Measurements from ENCODE around the gene RAB11A.

DNA sequence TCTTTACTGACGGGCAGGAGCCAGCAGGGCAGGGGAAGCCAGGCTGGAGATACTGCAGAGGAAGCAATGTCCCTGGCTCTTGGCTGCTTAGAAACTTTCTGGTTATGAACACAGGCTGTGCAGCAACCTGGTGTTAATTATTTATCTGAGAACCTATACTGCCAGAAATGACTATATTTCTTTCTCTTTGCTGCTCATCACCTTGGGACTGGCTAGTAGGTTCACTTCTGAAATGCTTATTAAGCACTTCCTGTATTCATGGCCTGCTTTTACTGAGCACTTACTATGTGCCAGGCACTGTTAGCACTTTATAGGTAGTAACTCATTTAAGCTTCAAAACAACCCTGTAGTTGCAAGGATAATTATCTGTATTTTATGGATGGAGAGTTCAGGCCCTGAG is 57.6 kb downstream of the RAB11A start:
- TF ChIP-seq POLR2AphosphoS5 (IDR thresholded peaks at IDR 0.05; ENCODE audit: borderline replicate concordance, low read depth, low read length) (no peak), EZH2 (IDR thresholded peaks at IDR 0.05) (no peak), FOXP2 (optimal IDR thresholded peaks at IDR 0.05; ENCODE audit: control extremely low read depth, extremely low read length, insufficient read depth) (no peak)

Measured in SK-N-MC (cell line).